Chondrocyte (in vitro differentiated cells): ENCODE data around the gene MYH3. TPM values are rescaled to one million over a fixed set of nuclear protein-coding genes. Genes with fewer than 3 reads are reported as not detected.

Experiments used
- DNase-seq: peaks from one replicate; pipeline ENCODE4 v3.0.0; 2021; ENCODE audit warnings: mixed read lengths, low spot score
- H3K27ac Mint-ChIP-seq: one replicate; pipeline ENCODE4 v1.8.0; 2021; ENCODE audit warnings: mild to moderate bottlenecking, moderate library complexity, mixed read lengths; ENCODE audit not compliant: unreplicated experiment
- H3K27me3 Mint-ChIP-seq: 2 replicates; pipeline ENCODE4 v1.8.0; 2021; ENCODE audit warnings: low read depth, mixed read lengths
- H3K36me3 Mint-ChIP-seq: 2 replicates; pipeline ENCODE4 v1.8.0; 2021; ENCODE audit warnings: low read depth, mixed read lengths
- H3K4me1 Mint-ChIP-seq: 2 replicates; pipeline ENCODE4 v1.8.0; 2021; ENCODE audit warnings: low read depth, mild to moderate bottlenecking, mixed read lengths
- H3K4me3 Mint-ChIP-seq: one replicate; pipeline ENCODE4 v1.8.0; 2021; ENCODE audit warnings: mild to moderate bottlenecking, moderate library complexity, mixed read lengths; ENCODE audit not compliant: unreplicated experiment
- H3K9me3 Mint-ChIP-seq: 2 replicates; pipeline ENCODE4 v1.8.0; 2021; ENCODE audit warnings: low read depth, mixed read lengths
- total RNA-seq: library from RNA; stranded (reverse); gene quantifications from 3 replicates; pipeline ENCODE4 v1.2.1, GENCODE V29; 2021
- TF ChIP-seq, protein P1 (sequence below): fragments of 200-600 bp; sonication (generic); IDR thresholded peaks from 2 replicates; pipeline ENCODE4 v1.5.0; 2021; ENCODE audit warnings: antibody characterized with exemption, mild to moderate bottlenecking, moderate library complexity

MYH3 gene
- total RNA-seq, 1 donor from 2014 or later = 3.5 TPM

DNA sequence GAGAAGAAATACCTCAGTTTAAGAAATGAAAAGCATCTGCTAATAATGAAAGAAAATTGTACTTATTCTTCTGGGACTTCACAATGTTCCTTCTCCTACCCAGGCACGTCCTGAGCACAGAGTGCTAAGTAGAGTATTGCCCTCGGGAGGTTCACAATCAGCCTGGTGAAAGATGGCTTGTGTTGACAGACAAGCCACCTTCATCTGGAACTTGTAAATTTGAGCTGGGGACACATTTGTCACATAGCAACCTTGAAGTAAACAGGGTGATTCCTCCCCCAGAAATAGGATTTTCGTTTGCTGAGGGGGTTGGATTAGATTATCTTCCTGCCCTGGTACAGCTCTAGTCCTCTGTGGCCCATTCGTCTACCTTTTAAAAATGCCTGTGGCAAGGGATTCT, 73.3 kb downstream of the MYH3 start:
- TF ChIP-seq, protein P1, sequence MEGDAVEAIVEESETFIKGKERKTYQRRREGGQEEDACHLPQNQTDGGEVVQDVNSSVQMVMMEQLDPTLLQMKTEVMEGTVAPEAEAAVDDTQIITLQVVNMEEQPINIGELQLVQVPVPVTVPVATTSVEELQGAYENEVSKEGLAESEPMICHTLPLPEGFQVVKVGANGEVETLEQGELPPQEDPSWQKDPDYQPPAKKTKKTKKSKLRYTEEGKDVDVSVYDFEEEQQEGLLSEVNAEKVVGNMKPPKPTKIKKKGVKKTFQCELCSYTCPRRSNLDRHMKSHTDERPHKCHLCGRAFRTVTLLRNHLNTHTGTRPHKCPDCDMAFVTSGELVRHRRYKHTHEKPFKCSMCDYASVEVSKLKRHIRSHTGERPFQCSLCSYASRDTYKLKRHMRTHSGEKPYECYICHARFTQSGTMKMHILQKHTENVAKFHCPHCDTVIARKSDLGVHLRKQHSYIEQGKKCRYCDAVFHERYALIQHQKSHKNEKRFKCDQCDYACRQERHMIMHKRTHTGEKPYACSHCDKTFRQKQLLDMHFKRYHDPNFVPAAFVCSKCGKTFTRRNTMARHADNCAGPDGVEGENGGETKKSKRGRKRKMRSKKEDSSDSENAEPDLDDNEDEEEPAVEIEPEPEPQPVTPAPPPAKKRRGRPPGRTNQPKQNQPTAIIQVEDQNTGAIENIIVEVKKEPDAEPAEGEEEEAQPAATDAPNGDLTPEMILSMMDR = no peak
- no peak overlapping the region for H3K4me3 Mint-ChIP-seq
- no peaks in the 10 kb centered on the region for H3K4me1 Mint-ChIP-seq
- no peaks in the 10 kb centered on the region for H3K9me3 Mint-ChIP-seq
- H3K27ac Mint-ChIP-seq = no peak overlapping the region
- no peak for DNase-seq
- peaks cover 21% of the 10 kb centered on the region for H3K27me3 Mint-ChIP-seq
- no peaks in the 10 kb centered on the region for H3K36me3 Mint-ChIP-seq

DNA sequence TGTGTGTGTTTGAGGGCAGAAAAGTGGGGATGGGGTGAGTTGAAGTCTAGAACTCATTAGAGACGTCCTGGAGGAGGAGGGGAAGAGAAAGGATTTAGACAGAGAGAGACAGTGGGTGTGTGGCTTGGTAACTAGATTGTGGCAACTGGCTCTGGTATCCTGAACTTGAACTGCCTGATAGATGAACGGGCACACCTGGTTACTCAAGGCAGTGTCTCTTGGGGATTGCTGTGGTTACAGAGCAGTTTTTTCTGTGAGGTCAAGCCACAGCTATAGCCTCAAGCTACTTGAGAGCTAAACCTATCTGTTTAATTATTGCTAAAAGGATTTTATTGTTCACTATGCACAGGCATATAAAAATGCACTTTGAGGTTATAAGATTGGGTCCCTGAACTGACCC, 77.8 kb downstream of the MYH3 start:
- Mint-ChIP-seq H3K36me3 (no peaks in the 10 kb centered on the region), H3K27me3 (peaks cover 12% of the 10 kb centered on the region), H3K4me3 (no peak overlapping the region), H3K27ac (no peak overlapping the region), H3K9me3 (no peaks in the 10 kb centered on the region), H3K4me1 (no peaks in the 10 kb centered on the region)
- TF ChIP-seq, protein P1 = no peak
- DNase-seq = no peak

Other genes with a start within 250 kb of the MYH3 start
- not detected in 3 replicates for gene MYH8, start 235.4 kb downstream of the MYH3 start, total RNA-seq
- gene MYH4, start 187.8 kb downstream of the MYH3 start, total RNA-seq = not detected in 3 replicates
- not detected in 3 replicates for gene MYH1, start 138.8 kb downstream of the MYH3 start, total RNA-seq
- gene MYH2, start 107.7 kb downstream of the MYH3 start, total RNA-seq = not detected in 3 replicates
- gene SCO1, start 40.2 kb upstream of the MYH3 start, total RNA-seq = 29.2 to 31.2 TPM (median 30.2 TPM) in 3 replicates
- gene ADPRM, start 40.3 kb upstream of the MYH3 start, total RNA-seq = 8.2 to 14.5 TPM (median 13.4 TPM) in 3 replicates
- 4.4 to 7.9 TPM (median 7.6 TPM) in 3 replicates for gene TMEM220, start 72.7 kb upstream of the MYH3 start, total RNA-seq
- gene TMEM238L, start 146.8 kb upstream of the MYH3 start, total RNA-seq = not detected in 3 replicates
- gene PIRT, start 180.8 kb upstream of the MYH3 start, total RNA-seq = not detected in 3 replicates